ENCODE results near the gene MPZL1.

GRCh38 chr1:167695147-167695546 lies 26.6 kb upstream of the MPZL1 start:
- TF ChIP-seq CTCF (conservative IDR thresholded peaks at IDR 0.05) (no peak), ZFX (IDR thresholded peaks at IDR 0.05) (no peak)

Measured in C4-2B (cell line).